Measurements from ENCODE around the gene SESN1.
A peak's percentile ranks its signal among the peaks of the same experiment; 100 is the strongest.
"Not testable (repeated sequence)": the region's sequence is repeated elsewhere in the genome, so short reads cannot be mapped to it uniquely, and the experiment has no call there.

Gene SESN1

DNA sequence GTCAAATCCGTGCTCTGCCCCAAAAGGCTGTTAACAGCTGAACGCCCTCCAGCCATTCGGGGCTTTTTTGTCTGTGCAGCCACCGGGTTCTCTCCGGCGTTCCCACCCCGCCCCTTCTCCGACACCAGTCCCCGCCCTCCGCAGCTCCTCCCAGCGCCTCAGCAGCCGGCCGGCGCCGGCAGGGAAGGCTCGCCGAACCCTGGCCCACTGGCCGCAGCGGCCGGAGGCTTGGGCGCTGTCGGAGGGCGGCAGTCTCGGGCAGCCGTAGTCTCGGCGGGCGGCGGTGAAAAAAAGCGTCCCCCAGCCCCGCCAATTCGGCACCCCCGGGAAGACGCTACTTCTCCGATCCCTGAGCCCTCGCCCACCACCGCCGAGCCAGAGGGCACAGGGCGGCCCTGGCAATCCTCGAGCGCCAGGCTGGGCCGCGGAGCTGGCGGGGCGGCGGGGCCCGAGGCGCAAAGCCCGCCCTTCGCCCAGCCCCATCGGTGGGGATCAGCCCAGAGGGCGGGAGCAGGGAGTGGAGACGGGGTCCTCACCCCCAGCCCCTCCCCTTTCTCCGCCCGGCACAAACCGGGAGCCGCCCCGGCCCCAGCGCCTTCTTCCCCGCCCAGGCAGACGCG, at the start of gene SESN1:
Gene SESN1 (minus strand): TSS at position 431 of the 620 bp plus-strand sequence. CDS start 773 bp downstream, outside the sequence.
- DNase-seq, result peak; percentile 89

DNA sequence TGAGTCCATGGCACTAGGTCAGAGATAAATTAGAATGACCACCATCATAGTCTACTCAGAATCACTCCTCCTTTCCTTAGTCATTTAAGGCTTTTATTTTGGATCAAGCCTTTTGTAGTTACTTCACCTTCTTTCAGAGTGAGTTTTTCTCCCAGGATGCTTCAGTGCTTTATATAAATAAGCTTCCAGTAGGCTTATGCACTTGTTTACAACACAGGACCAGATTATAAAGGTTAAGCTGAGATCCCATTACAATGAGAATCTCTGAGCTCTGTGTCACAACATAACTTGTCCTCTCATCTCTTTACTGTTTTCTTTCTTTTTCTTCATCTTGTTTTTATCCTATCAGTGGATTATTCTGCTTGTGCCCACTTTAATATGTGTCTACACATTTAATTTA, 48.5 kb upstream of the SESN1 start:
- DNase-seq, result no peak

DNA sequence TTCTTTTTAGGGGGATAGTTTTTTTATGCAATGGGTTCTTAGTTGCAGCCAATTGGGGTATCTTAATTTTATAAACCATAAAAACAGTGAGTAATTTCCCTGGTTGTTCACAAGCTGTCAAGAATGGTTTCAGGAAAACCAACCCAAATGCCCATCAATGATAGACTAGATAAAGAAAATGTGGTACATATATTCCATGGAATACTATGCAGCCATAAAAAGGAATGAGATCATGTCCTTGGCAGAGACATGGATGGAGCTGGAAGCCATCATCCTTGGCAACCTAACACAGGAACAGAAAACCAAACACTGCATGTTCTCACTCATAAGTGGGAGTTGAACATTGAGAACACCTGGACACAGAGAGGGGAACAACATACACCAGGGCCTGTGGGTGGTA, 47.4 kb upstream of the SESN1 start:
- not testable (repeated sequence) for DNase-seq

- no peak for DNase-seq
Observed at GRCh38 chr6:109139109-109139508, 44.5 kb upstream of the SESN1 start.

- not testable (repeated sequence) for DNase-seq
Observed at GRCh38 chr6:109136530-109136929, 41.9 kb upstream of the SESN1 start.

- not testable (repeated sequence) for DNase-seq
Observed at GRCh38 chr6:109136039-109136438, 41.4 kb upstream of the SESN1 start.

DNA sequence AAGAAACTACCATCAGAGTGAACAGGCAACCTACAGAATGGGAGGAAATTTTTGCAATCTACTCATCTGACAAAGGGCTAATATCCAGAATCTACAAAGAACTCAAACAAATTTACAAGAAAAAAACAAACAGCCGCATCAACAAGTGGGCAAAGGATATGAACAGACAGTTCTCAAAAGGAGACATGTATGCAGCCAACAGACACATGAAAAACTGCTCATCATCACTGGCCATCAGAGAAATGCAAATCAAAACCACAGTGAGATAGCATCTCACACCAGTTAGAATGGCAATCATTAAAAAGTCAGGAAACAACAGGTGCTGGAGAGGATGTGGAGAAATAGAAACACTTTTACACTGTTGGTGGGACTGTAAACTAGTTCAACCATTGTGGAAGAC, 41.0 kb upstream of the SESN1 start:
- DNase-seq, result not testable (repeated sequence)

- no peak for DNase-seq
Observed at GRCh38 chr6:109130065-109130464, 35.4 kb upstream of the SESN1 start.

GRCh38 chr6:109125504-109125903, 30.9 kb upstream of the SESN1 start:
- no peak for DNase-seq

DNA sequence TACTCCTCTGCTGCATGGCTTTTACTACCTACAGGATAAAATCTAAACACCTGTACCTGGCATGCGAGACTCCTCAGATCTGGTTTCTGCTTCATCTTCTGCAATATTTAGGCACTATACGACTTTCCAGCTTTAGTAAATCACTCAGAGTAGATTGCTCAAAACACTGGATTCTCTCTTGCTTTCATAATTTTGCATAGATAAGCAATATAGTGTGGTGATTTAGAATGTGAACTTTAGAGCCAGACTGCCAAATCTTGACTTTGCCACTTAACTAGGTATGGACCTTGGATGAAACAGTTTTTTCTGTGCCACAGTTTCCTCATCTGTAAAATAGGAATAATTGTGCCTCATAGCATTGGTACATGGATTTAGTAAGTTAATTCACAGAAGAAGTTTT, 29.6 kb upstream of the SESN1 start:
- DNase-seq, result no peak

- DNase-seq, result no peak
Observed at GRCh38 chr6:109121411-109121810, 26.8 kb upstream of the SESN1 start.

- no peak for DNase-seq
Observed at GRCh38 chr6:109118871-109119354, 24.3 kb upstream of the SESN1 start.

DNA sequence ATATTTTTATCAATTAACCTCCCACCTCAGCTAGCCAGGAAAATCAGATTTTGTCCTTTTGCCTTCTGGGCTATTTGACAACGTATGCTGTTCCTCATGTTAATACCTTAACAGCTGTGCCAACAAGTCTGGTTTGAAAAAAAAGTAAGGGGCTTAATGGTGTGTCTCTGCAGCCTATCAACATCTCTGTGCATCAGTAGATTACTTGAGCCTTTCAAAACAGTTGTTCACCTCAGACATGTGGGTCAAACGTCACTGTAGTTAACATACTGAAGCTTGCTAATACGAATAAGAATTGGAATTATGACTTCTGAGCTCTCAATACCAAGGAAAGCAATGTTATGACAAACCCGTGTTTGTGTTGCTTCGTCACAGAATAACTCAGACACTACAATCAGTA, 23.7 kb upstream of the SESN1 start:
- no peak for DNase-seq

GRCh38 chr6:109117346-109118035, 22.8 kb upstream of the SESN1 start:
- no peak for DNase-seq

DNA sequence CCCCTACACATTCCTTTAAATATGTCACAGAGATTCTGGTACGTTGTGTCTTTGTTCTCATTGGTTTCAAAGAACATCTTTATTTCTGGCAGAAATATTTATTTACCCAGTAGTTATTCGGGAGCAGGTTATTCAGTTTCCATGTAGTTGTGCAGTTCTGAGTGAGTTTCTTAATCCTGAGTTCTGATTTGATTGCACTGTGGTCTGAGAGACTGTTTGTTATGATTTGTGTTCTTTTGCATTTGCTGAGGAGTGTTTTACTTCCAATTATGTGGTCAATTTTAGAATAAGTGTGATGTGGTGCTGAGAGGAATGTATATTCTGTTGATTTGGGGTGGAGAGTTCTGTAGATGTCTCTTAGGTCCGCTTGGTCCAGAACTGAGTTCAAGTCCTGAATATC, 18.0 kb upstream of the SESN1 start:
- not testable (repeated sequence) for DNase-seq

DNA sequence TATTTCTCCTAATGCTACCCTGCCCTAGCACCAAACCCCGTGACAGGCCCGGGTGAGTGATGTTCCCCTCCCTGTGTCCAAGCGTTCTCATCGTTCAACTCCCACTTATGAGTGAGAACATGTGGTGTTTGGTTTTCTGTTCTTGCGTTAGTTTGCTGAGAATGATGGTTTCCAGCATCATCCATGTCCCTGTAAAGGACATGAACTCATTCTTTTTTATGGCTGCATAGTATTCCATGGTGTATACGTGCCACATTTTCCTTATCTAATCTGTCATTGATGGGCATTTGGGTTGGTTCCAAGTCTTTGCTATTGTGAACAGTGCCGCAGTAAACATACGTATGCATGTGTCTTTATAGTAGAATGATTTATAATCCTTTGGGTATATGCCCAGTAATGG, 15.0 kb upstream of the SESN1 start:
- not testable (repeated sequence) for DNase-seq

DNA sequence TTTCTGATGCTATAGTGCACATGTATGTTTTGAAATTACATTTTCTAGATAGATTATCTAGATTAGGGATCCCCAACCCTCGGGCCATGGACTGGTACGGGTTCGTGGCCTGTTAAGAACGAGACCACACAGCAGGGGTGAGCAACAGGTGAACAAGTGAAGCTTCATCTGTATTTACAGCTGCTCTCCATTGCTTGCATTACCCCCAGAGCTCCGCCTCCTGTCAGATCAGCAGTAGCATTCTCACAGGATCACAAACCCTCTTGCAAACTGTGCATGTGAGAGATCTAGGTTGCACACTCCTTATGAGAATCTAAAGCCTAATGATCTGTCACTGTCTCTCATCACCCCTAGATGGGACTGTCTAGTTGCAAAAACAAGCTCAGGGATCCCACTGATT, 11.0 kb upstream of the SESN1 start:
- DNase-seq, result no peak

- DNase-seq, result no peak
Observed at GRCh38 chr6:109104512-109104911, 9.9 kb upstream of the SESN1 start.

GRCh38 chr6:109103942-109104341, 9.3 kb upstream of the SESN1 start:
- DNase-seq, result no peak

GRCh38 chr6:109102762-109103161, 8.1 kb upstream of the SESN1 start:
- DNase-seq, result no peak

DNA sequence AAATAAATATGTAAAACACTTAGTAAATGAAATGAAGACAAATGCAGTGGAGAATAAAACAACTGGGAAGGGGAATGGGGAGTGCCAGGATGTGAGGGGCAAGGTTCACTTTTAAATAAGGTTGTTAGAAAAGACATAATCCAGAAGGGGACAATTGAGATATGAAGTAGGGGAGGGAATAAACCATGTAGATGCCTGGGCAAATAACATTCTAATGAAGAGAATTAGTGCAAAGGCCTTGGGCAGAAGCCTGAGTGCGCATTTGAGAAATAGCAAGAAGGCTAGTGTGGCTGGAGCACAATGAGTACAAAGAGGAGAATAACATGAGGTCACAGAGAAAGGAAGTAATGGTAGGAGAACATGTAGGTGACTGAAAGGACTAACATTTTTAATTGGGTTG, 3.0 kb upstream of the SESN1 start:
- DNase-seq, result no peak

GRCh38 chr6:109096208-109096607, 1.6 kb upstream of the SESN1 start:
- DNase-seq, result no peak

- no peak for DNase-seq
Observed at GRCh38 chr6:109095835-109096084, 1.1 kb upstream of the SESN1 start.

- peak; percentile 97 for DNase-seq
Observed at GRCh38 chr6:109095036-109095834, 589 bp upstream of the SESN1 start, which contains the start of gene CEP57L1. TSS of gene CEP57L1 (plus strand) at chr6:109095507. CDS start at chr6:109145222, 49,715 bp downstream.

All from CD4-positive, alpha-beta T cell treated with Interleukin-17A for 1 hour (primary cell).